Stomach (tissue), 9 donors: ENCODE results near the gene SYNE2. TPM values are rescaled to one million over a fixed set of nuclear protein-coding genes. Genes with fewer than 3 reads are reported as not detected.
"Not testable (repeated sequence)": the region's sequence is repeated elsewhere in the genome, so short reads cannot be mapped to it uniquely, and the experiment has no call there.

Source experiments
- DNase-seq, 2 donors: peaks; one replicate each; pipeline versions ENCODE4 v3.0.0 to v3.0.0-alpha.2; 2013 to 2019
- H3K27ac ChIP-seq, 5 donors: fragments of 200-600 bp in 4 of 5; sonication (generic) in 4 of 5; one replicate each; pipeline ENCODE4 v1.5.1; 2013 to 2019; ENCODE audit warnings: mild to moderate bottlenecking in 1 of 5, moderate library complexity in 1 of 5
- H3K27me3 ChIP-seq, 3 donors: fragments of 200-600 bp; sonication (generic); one replicate each; pipeline ENCODE4 v1.5.1; 2017 to 2019; ENCODE audit warnings: mixed run types in 1 of 3
- H3K36me3 ChIP-seq, 4 donors: fragments of 200-600 bp; sonication (generic); 1 replicate in 3 of 4; 2 replicates in 1 of 4; pipeline ENCODE4 v1.5.1; 2016 to 2019
- H3K4me1 ChIP-seq, 4 donors: fragments of 200-600 bp; sonication (generic); one replicate each; pipeline ENCODE4 v1.5.1; 2016 to 2019
- H3K4me3 ChIP-seq, 4 donors: fragments of 200-600 bp; sonication (generic) in 3 of 4; one replicate each; pipeline ENCODE4 v1.5.1; 2016 to 2019; ENCODE audit warnings: mild to moderate bottlenecking in 1 of 4
- H3K9me3 ChIP-seq, 4 donors: fragments of 200-600 bp; sonication (generic); one replicate each; pipeline ENCODE4 v1.5.1; 2016 to 2019
- CTCF ChIP-seq, 7 experiments: fragments of 450-650 bp in 4 of 7; fragments of 200-600 bp in 3 of 7; sonication (generic) in 3 of 7; IDR thresholded peaks; one replicate each; pipeline ENCODE4 v1.5.1; 2016 to 2019; ENCODE audit warnings: antibody characterized with exemption in 7 of 7, control low read depth in 2 of 7, mild to moderate bottlenecking in 1 of 7
- EP300 ChIP-seq: sonication (generic); formaldehyde crosslinking; IDR thresholded peaks from one replicate; pipeline ENCODE4 v1.6.1; 2017; ENCODE audit warnings: antibody characterized with exemption
- POLR2A ChIP-seq, 4 donors: fragments of 450-650 bp; IDR thresholded peaks; one replicate each; pipeline ENCODE4 v1.6.1; 2016; ENCODE audit warnings: antibody characterized with exemption in 4 of 4, control low read depth in 2 of 4, mild to moderate bottlenecking in 1 of 4, moderate library complexity in 1 of 4
- POLR2AphosphoS5 ChIP-seq, 3 donors: sonication (generic); formaldehyde crosslinking; IDR thresholded peaks; one replicate each; pipeline ENCODE4 v1.6.1; 2016; ENCODE audit warnings: antibody characterized with exemption in 3 of 3
- WGBS, 5 donors: extraction: QIAGEN DNeasy Blood & Tissue Kit in 3 of 5; methylation state at CpG; one replicate each; pipeline versions ENCODE4 v1.1.5 to v1.1.7; 2013 to 2018; 5-methylcytosine and 5-hydroxymethylcytosine counted together
- intact Hi-C: fragments of 100-400 bp; cut with DNase I; formaldehyde crosslinking; loops from one replicate; pipeline ENCODE4 v1.15.1; 2023; ENCODE audit warnings: low total_unique reads
- polyA plus RNA-seq, 3 donors: library from polyadenylated mRNA; stranded (reverse); fragments of 200-250 nt; gene quantifications; one replicate each; pipeline ENCODE4 v1.2.3, GENCODE V29; 2013
- total RNA-seq, 5 donors: library from RNA; depleted of rRNA; stranded (reverse); fragments of >200 nt; gene quantifications; one replicate each; pipeline versions ENCODE4 v1.1.0 to v1.2.3, GENCODE V29; 2014 to 2016
- donor health status: healthy with polysubstance abuse.
- donor health status: Bipolar disorder and iron deficiency.
- donor health status: healthy.

The SYNE2 gene
- total and polyA plus RNA-seq, 8 donors: 14.4 to 280 (median 120) TPM

- no peaks in the 10 kb centered on the region for H3K9me3 ChIP-seq
- H3K4me3 ChIP-seq: no peak overlapping the region
- no peak overlapping the region for H3K27ac ChIP-seq
- intact Hi-C loops: no loop called here
- no peaks in the 10 kb centered on the region for H3K27me3 ChIP-seq
- H3K36me3 ChIP-seq: peaks cover 0 to 49% (median 32%) of the 10 kb centered on the region in 4 donors
- peaks cover 0 to 35% (median 8%) of the 10 kb centered on the region in 4 donors for H3K4me1 ChIP-seq
- no peak for DNase-seq
- TF ChIP-seq CTCF (IDR thresholded peaks at IDR 0.05) (no peak), POLR2AphosphoS5 (IDR thresholded peaks at IDR 0.05) (no peak), POLR2A (IDR thresholded peaks at IDR 0.05) (no peak), EP300 (no peak)
- WGBS, 5 donors: 68 to 89% (median 87%) methylated on average over 9 of the region's 9 CpGs
Measured at GRCh38 chr14:64114166-64114565, 261.4 kb downstream of the SYNE2 start.

DNA sequence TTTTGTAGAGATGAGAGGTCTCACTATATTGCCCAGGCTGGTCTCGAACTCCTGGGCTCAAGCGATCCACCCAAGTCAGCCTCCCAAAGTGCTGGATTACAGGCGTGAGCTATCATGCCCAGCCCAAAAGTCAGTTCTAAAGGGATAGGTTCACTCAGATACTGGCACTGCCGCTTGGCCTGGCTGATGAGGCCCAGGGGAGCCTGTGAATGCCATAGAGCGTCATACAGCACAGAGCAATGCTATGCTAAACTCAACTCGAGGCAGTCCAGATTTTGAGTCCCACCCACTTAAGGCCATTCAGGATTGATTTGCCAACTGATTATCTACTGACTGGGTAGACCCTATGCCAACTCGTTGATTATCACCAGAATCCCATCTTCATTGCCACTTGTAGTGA is 262.0 kb downstream of the SYNE2 start:
- WGBS, 5 donors: 89 to 96% (median 94%) methylated on average over 5 to 7 of the region's 7 CpGs
- Histone ChIP-seq H3K36me3 (peaks cover 0 to 52% (median 36%) of the 10 kb centered on the region in 4 donors), H3K9me3 (no peaks in the 10 kb centered on the region), H3K4me3 (no peak overlapping the region), H3K4me1 (peaks cover 0 to 31% (median 8%) of the 10 kb centered on the region in 4 donors), H3K27me3 (no peaks in the 10 kb centered on the region), H3K27ac (no peak overlapping the region)
- TF ChIP-seq POLR2A (IDR thresholded peaks at IDR 0.05) (no peak), POLR2AphosphoS5 (IDR thresholded peaks at IDR 0.05) (no peak), CTCF (IDR thresholded peaks at IDR 0.05) (no peak), EP300 (no peak)
- intact Hi-C loops: no loop called here
- no peak for DNase-seq

DNA sequence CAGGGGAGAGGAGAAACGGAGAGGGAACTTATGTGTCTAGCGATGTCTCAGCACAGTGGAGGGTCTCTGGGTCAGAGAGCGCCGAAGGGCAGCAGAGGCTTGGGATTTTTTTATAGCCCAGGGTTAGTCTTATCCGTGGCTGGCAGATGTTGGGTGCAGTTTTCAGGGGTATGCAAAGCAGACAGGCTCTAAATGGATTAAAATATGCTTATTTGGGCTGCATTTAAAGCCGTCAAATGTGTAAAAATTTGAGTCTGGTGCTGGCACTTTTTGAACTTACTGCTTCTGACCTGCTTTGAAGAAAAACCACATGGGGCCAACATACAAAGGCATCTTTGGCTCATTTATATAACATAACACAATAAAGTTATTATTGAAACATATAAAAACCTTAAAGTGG is 262.6 kb downstream of the SYNE2 start:
- intact Hi-C loops: no loop called here
- peaks cover 0 to 31% (median 8%) of the 10 kb centered on the region in 4 donors for H3K4me1 ChIP-seq
- no peak for DNase-seq
- 83 to 97% (median 91%) methylated on average over 6 of the region's 6 CpGs for WGBS, 5 donors
- H3K4me3 ChIP-seq: no peak overlapping the region
- peaks cover 0 to 51% (median 40%) of the 10 kb centered on the region in 4 donors for H3K36me3 ChIP-seq
- H3K9me3 ChIP-seq: no peaks in the 10 kb centered on the region
- no peak overlapping the region for H3K27ac ChIP-seq
- no peaks in the 10 kb centered on the region for H3K27me3 ChIP-seq
- no peak for TF ChIP-seq CTCF (IDR thresholded peaks at IDR 0.05)
- TF ChIP-seq POLR2AphosphoS5 (IDR thresholded peaks at IDR 0.05): no peak
- no peak for TF ChIP-seq POLR2A (IDR thresholded peaks at IDR 0.05)
- no peak for TF ChIP-seq EP300

DNA sequence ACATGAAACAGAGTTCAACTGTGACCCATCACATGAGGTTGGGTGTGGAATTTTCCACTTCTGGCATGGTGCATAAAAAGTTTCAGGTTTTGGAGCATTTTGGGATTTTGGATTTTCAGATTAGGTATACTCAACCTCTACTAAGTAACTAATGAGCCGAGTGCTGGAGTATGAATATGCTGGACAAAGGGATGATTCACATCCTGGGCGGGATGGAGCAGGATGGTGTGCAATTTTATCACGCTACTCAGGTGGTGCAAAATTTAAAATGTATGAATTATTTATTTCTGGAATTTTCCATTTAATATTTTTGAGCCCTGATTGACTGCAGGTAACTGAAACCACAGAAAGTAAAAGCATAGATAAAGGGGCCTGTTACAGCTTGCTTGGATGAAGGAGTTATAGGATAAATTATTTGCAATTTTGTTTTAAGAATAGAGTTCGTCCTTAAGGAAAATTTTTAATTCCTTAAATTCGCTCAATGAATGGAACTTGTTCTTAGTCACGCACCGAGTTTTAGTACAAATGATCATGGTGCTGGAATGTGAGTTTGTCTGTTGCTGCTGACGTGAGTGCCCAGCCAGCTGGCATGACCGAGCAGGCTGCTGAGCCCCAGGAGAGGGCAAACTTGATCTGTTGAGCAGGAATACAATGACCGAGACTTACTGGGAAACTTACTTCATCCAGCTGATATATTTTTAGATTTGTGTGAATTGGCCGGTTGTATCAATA is 265.0 kb downstream of the SYNE2 start:
- no peaks in the 10 kb centered on the region for H3K9me3 ChIP-seq
- WGBS, 5 donors: 68 to 78% (median 71%) methylated on average over 11 of the region's 11 CpGs
- peak; percentile 42 to 43 for DNase-seq
- H3K4me3 ChIP-seq: no peak overlapping the region
- no peaks in the 10 kb centered on the region for H3K27me3 ChIP-seq
- peaks cover 0 to 31% (median 5%) of the 10 kb centered on the region in 4 donors for H3K4me1 ChIP-seq
- TF ChIP-seq POLR2AphosphoS5 (IDR thresholded peaks at IDR 0.05) (no peak), EP300 (no peak), POLR2A (IDR thresholded peaks at IDR 0.05) (no peak), CTCF (IDR thresholded peaks at IDR 0.05) (no peak)
- H3K36me3 ChIP-seq: peaks cover 3 to 72% (median 62%) of the 10 kb centered on the region in 4 donors
- intact Hi-C loops: no loop called here
- H3K27ac ChIP-seq: peak overlapping the region in 2 of 5 donors; percentile 15 to 62

GRCh38 chr14:64118403-64118742 is 265.6 kb downstream of the SYNE2 start:
- Histone ChIP-seq H3K36me3 (peaks cover 9 to 75% (median 64%) of the 10 kb centered on the region in 4 donors), H3K4me1 (peaks cover 0 to 26% (median 2%) of the 10 kb centered on the region in 4 donors), H3K27ac (peak overlapping the region in 2 of 5 donors; percentile 15 to 62)
- H3K27me3 ChIP-seq, H3K4me3 ChIP-seq, intact Hi-C loops, H3K9me3 ChIP-seq, DNase-seq: not testable (repeated sequence)
- 85 to 93% (median 92%) methylated on average over 7 of the region's 7 CpGs for WGBS, 5 donors
